ENCODE data around the gene GUCY2C. TPM values are rescaled to one million over a fixed set of nuclear protein-coding genes. Genes with fewer than 3 reads are reported as not detected.

Gene GUCY2C
- total RNA-seq, 4 donors from 2014 or later: 0.19 TPM; not detected in 3

DNA sequence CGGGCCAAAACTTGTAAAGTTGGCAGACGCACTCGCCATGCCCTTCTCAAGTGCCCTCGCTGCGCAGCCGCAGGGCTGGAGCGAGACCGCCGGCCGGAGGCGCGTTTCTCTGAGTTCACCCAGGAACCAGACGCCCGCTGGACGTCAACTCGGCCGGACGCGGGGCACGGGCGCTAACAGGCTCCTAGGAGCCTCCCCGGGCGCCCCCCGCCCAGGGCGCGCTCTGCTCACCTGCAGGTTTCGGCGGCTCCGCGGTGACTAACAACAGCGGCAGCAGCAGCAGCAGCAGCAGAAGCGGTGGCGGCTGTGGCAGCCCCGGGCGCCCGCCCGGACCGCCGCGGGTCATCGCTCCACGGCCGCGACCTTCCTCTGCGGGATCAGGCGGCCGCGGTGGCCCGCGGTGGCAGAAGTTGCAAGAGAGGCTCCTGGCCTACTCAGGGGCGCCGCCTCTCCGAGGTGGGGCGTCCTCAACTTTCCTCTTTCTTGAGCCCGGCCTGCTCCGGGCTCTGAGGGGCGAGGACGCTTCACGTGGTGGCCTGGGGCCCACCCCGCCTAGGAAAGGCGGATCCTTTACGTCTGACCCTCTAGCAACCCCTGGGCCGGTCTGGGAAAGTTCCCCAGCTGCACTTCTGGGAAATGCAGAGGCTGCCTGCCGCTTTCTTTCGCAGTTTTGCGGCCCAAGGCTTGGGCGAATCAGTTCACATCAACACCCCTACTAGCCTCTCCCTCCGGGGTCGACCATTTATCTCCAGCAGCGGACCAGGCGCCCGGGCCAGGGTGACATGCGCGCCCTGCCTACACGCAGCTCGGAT is 128.8 kb downstream of the GUCY2C start, which contains the start of gene PLBD1:
Gene PLBD1, minus strand, starts transcription at position 533 of the 812 bp plus-strand sequence. Its CDS starts 187 bp downstream, at position 346.
- DNase-seq: no peak
- WGBS, 2 donors: 20 to 31% methylated on average over 10 to 11 of the region's 76 CpGs
- Histone ChIP-seq H3K27me3 (no peaks in the 10 kb centered on the region), H3K4me1 (peaks cover 3 to 55% (median 6%) of the 10 kb centered on the region in 3 donors), H3K9me3 (no peaks in the 10 kb centered on the region), H3K36me3 (no peaks in the 10 kb centered on the region), H3K4me3 (peak within 1 kb of the TSS; percentile 57 to 67 (median 62)), H3K27ac (peak within 1 kb of the TSS; percentile 58 to 91 (median 88))
- TF ChIP-seq POLR2A (IDR thresholded peaks at IDR 0.05) (peak in 2 of 4 donors; percentile 37 to 41), CTCF (IDR thresholded peaks at IDR 0.05) (no peak)
- intact Hi-C loops (cut with DNase I): no loop called here

DNA sequence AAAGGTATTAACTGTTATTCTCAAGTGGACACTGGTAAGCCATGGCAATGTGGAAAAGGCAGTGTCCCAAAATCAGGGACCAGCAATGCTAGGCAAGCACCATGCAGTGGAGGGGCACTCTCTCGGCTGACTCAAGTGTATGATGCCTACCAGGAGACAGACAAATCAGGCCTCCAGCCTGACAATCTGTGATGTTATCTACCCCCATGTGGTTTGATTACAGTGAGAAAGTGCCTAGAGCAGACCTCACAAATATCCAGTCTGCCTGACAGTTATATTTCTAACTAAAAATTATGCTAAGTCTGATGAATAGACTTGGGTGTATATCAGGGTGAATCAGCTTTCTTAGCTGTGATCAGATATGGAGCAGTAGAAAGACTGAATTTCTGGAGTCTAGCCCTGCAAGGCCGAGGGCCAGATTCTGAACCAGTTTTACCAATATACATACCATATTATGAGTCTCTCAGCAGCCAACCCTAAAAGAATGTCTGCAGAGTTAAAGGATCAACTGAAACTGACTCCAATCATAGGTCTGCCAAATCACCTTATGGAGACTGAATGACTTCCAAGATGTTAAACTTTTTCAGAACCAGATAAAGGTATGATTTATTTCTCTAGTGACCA is 132.0 kb downstream of the GUCY2C start:
- no peak overlapping the region for H3K4me3 ChIP-seq
- 47 to 56% methylated on average over 1 to 2 of the region's 2 CpGs for WGBS, 2 donors
- peak overlapping the region; percentile 26 to 91 (median 88) for H3K27ac ChIP-seq
- no peaks in the 10 kb centered on the region for H3K27me3 ChIP-seq
- no peaks in the 10 kb centered on the region for H3K9me3 ChIP-seq
- peaks cover 3 to 55% (median 6%) of the 10 kb centered on the region in 3 donors for H3K4me1 ChIP-seq
- no peaks in the 10 kb centered on the region for H3K36me3 ChIP-seq
- intact Hi-C loops (cut with DNase I): no loop called here
- no peak for TF ChIP-seq CTCF (IDR thresholded peaks at IDR 0.05)
- TF ChIP-seq POLR2A (IDR thresholded peaks at IDR 0.05): no peak
- DNase-seq: no peak

- TF ChIP-seq POLR2A (IDR thresholded peaks at IDR 0.05) (no peak), CTCF (IDR thresholded peaks at IDR 0.05) (no peak)
- no peak overlapping the region for H3K27ac ChIP-seq
- WGBS, 2 donors: 82 to 89% methylated on average over 4 of the region's 4 CpGs
- H3K36me3 ChIP-seq: no peaks in the 10 kb centered on the region
- no peaks in the 10 kb centered on the region for H3K9me3 ChIP-seq
- H3K4me1 ChIP-seq: peaks cover 0 to 54% (median 0%) of the 10 kb centered on the region in 3 donors
- no peak for DNase-seq
- no peaks in the 10 kb centered on the region for H3K27me3 ChIP-seq
- no peak overlapping the region for H3K4me3 ChIP-seq
- intact Hi-C loops (cut with DNase I): no loop called here
Measured at GRCh38 chr12:14563046-14563445, 133.4 kb downstream of the GUCY2C start.

Other genes starting within 250 kb of the GUCY2C start
- gene PLBD1, start 128.7 kb downstream of the GUCY2C start, total RNA-seq: 10 to 100 TPM; 32.4 to 71.8 (median 56.5) TPM
- 10 to 100 TPM; 16.0 to 21.4 (median 18.2) TPM for gene WBP11, start 106.9 kb upstream of the GUCY2C start, total RNA-seq
- 1 to 10 TPM in 1 of 4 donors, under 1 TPM in 3; 0.15 to 2.6 (median 0.65) TPM for gene C12orf60, start 107.1 kb upstream of the GUCY2C start, total RNA-seq
- gene SMCO3, start 117.6 kb upstream of the GUCY2C start, total RNA-seq: under 1 TPM in 1 of 4 donors, not detected in 3; 0.50 TPM
- under 1 TPM in 2 of 4 donors, not detected in 2; 0.35 to 0.95 TPM for gene ART4, start 146.9 kb upstream of the GUCY2C start, total RNA-seq
- 100 to 1,000 TPM in 1 of 4 donors, 10 to 100 TPM in 2, 1 to 10 TPM in 1; 5.2 to 108 (median 41.4) TPM for gene MGP, start 189.3 kb upstream of the GUCY2C start, total RNA-seq
- 1 to 10 TPM in 2 of 4 donors, under 1 TPM in 1, not detected in 1; 0.57 to 5.5 (median 1.9) TPM for gene ERP27, start 241.9 kb upstream of the GUCY2C start, total RNA-seq

Data from esophagus squamous epithelium (tissue), 5 donors.